Middle frontal gyrus (tissue), 1 donor: ENCODE measurements around the gene SP5.
"Not testable (repeated sequence)": the region's sequence is repeated elsewhere in the genome, so short reads cannot be mapped to it uniquely, and the experiment has no call there.

Experiments
- DNase-seq: peaks from one replicate; pipeline ENCODE4 v3.0.0-alpha.2; 2015; ENCODE audit warnings: low spot score; ENCODE audit errors: extremely low spot score

Gene SP5

GRCh38 chr2:170711196-170711773 is 3.9 kb upstream of the SP5 start:
- DNase-seq: no peak

- DNase-seq: no peak
Observed at GRCh38 chr2:170711774-170712652, 3.1 kb upstream of the SP5 start.

GRCh38 chr2:170712653-170713542 is 2.2 kb upstream of the SP5 start:
- no peak for DNase-seq

- no peak for DNase-seq
Observed at GRCh38 chr2:170713543-170714380, 1.4 kb upstream of the SP5 start.

DNA sequence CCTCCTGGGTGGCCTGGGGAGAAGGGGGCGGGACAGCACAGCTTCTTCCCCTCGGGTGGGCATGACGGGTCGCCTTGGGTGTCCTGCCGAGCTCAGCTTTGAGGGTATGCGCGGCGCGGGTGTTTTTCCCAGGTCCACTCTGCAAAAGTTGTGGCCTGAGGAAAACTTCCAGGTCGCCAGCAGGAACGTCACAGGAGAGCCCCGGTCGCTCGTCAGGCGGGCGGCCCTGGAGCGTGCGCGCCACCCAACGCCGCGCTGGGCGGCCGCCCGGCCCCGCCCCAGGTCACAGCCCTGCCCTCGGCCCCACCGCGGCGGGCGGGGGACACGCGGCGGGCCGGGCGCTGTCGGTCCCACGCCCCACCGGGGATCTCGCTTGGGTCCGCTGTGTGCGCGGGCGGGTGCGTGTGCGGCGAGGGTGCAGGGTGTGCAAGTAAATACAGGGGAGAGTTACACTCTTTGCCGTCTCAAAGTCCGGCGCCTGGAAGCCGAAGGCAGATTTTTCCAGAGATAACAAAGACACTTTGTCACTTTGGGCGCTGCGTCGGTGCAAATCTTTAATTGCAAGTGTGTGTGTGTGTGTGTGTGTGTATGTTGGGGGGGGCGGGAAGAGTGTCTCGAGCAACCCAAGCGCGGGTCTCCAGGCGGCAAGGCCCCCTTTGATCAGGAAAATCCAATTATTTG is 616 bp upstream of the SP5 start:
- no peak for DNase-seq

- no peak for DNase-seq
Observed at GRCh38 chr2:170715932-170716777, 1.0 kb downstream of the SP5 start.

GRCh38 chr2:170716851-170717598 is 1.9 kb downstream of the SP5 start:
- no peak for DNase-seq

- no peak for DNase-seq
Observed at GRCh38 chr2:170717599-170717963, 2.4 kb downstream of the SP5 start.

- no peak for DNase-seq
Observed at GRCh38 chr2:170717991-170718589, 3.0 kb downstream of the SP5 start.

- no peak for DNase-seq
Observed at GRCh38 chr2:170719810-170720209, 4.7 kb downstream of the SP5 start.

DNA sequence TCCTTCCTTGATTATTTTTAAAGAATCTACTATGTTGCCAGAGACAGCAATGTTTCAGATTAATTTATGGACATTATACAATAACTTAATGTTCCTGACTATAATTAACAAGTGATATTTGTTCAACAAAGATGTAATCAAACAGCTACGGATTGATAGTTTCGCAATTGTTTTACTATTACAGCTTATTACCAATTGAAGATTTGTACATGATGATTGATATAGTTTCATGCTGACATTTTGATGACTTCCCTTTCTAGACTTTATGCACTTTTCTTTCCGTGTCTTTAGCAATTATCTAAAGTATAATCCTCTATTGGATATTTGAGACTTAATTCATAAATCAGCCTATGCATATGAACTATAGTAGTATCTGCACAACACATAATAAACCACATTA is 6.5 kb downstream of the SP5 start:
- DNase-seq: no peak

GRCh38 chr2:170722301-170722700 is 7.2 kb downstream of the SP5 start:
- no peak for DNase-seq

DNA sequence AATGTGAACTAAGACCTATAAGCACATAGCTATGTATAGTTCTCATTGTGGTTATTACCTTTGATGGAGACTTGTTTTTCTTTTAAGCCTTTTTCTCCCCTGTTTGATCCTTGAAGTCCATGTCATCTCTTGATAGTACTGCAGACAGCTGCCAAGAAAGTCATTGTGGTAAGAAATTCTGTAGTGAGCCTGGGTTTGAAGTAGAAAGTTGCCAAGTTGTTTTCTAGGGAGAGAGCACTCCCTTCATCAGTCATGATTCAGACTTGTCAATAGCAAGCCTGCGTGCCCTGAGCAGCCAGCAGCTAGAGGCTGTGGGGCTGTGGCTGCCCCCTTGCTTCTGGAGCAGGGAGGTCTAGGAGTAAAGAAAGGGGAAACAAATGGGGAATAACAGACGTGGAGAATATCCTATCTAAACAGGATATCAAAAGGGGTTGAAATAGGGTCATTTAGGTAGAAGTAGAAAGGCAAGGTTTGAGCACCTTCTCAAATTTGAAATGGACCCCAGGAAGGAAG is 8.4 kb downstream of the SP5 start:
- DNase-seq: no peak

DNA sequence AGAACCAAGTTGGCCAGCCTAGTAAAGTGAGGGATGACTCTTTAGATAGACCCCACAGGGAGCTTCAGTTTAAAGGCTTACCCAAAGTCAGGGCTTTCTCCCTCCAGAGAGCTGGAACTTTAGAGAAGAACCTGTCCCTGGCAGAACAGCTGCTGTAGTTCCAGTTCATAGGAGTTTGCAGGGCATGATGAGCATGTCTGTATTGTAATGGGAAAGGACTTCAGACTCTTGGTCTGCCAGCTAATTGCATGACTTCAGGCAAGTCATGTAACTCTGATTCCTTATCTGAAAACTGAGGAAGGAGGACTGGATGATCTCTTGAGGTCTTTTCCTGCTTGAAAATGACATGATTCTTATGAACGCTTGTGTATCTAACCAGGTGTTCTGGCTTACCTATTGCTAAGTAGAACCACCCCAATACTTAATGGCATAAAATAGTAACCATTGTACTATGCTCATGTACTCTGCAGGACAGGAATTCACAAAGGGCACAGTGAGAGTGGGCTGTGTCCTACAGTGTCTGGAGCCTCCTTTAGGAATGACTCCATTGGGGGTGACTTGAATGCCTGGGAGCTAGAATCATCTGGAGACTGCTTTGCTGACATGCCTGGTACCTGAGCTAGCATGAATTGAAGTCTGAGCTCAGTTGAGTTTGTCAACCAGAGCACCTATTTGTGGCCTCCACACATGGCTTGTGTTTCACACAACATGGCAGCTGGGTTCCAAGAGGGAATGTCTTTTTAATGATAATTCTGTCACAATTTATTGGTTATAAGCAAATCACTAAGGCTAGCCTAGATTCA is 18.9 kb downstream of the SP5 start:
- DNase-seq: no peak

GRCh38 chr2:170734601-170735000 is 19.5 kb downstream of the SP5 start:
- not testable (repeated sequence) for DNase-seq

DNA sequence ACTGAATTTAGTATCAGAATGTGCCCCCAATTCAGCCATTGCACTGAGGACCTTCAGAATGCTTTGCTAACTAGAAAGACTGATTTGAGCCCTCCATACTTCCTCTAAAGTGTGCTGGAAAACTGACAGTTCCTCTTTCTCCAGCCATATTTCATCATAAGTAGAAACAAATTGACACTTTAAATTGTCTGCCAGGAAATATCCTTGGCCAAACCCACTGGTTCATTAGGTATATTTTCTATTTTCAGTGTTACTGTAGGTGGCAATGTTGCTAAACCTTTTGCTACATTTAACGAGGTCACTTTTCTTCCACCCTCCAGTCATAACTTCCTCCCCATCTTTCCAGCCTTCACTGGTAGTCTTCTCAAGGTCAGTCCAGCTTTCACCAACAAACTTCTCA is 21.5 kb downstream of the SP5 start:
- no peak for DNase-seq

GRCh38 chr2:170737406-170737805 is 22.3 kb downstream of the SP5 start:
- DNase-seq: no peak
